ENCODE results near the gene PDIA2. TPM values are rescaled to one million over a fixed set of nuclear protein-coding genes. Genes with fewer than 3 reads are reported as not detected.

Gene PDIA2
- total and polyA plus RNA-seq, 10 of the 15 experiments (the other 5 are each of a cell fraction or from before 2014, with no cell fraction given), result 0.11 to 0.36 TPM; not detected in 8

GRCh38 chr16:243348-243747, 39.6 kb upstream of the PDIA2 start:
- ChIA-PET CTCF (interaction anchor here (1.8 kb wide), 1 partner anchor 8 kb away, joined by 6 read pairs; the partner anchor contains the start of gene FAM234A), SMC1A (ENCODE audit: uncharacterized antibody, unreplicated experiment) (interaction anchor here (1.1 kb wide), 2 partner anchors 10 to 14 kb away, joined by 3 to 5 read pairs; partner anchors contain the start of gene LUC7L), POLR2A (no interaction called here), RAD21 (ENCODE audit: unreplicated experiment) (interaction anchor here (1.0 kb wide), 1 partner anchor 8 kb away, joined by 4 read pairs; the partner anchor contains the start of gene FAM234A)
- peaks cover 23% of the 10 kb centered on the region for H3K4me1 ChIP-seq (ENCODE audit: control insufficient read depth, insufficient read depth, low read length)
- no peaks in the 10 kb centered on the region; a peak in 1 of 4 replicates for H3K36me3 ChIP-seq (ENCODE audit: control insufficient read depth in 2 of 2, insufficient read depth in 2 of 2, low read length in 1 of 2)
- no peaks in the 10 kb centered on the region; the same call in 1 of the 2 replicates for H3K79me2 ChIP-seq (ENCODE audit: control insufficient read depth, insufficient read depth, low read length)
- 100% methylated on average over 4 of the region's 4 CpGs for WGBS (ENCODE audit: insufficient coverage, insufficient replicate concordance, low lambda C conversion rate, missing lambda C conversion rate)
- H4K20me1 ChIP-seq (ENCODE audit: control insufficient read depth, insufficient read depth), result no peaks in the 10 kb centered on the region
- DNase-seq (ENCODE audit: low read depth, low spot score) (no peak), ATAC-seq (no peak), FAIRE-seq (no peak)
- no peak overlapping the region for H3K9ac ChIP-seq (ENCODE audit: control insufficient read depth, insufficient read depth, low read length)
- in situ Hi-C loops (cut with MboI) (no loop called here), intact Hi-C loops (cut with micrococcal nuclease; ENCODE audit: unreplicated experiment) (no loop called here)
- no peaks in the 10 kb centered on the region for H3K27me3 ChIP-seq (replicated peaks in 1 of 2; ENCODE audit: control insufficient read depth in 2 of 2, insufficient read depth in 2 of 2, low read length in 1 of 2)
- H2AFZ ChIP-seq (ENCODE audit: control insufficient read depth, low read depth, low read length), result no peak overlapping the region
- H3K4me3 ChIP-seq, result no peak overlapping the region
- no peak overlapping the region for H3K4me2 ChIP-seq (ENCODE audit: control insufficient read depth, insufficient read depth)
- no peak overlapping the region for H3K27ac ChIP-seq (ENCODE audit: control insufficient read depth, insufficient read depth)
- H3K9me3 ChIP-seq (replicated peaks; ENCODE audit: control insufficient read depth, insufficient read depth, low read length), result no peaks in the 10 kb centered on the region
- no TSS peak for BruUV-seq (replicated peaks)
- no peak for TF ChIP-seq KDM1A (IDR thresholded peaks at IDR 0.05; ENCODE audit: borderline replicate concordance)
- no peak for TF ChIP-seq STAT1 (conservative IDR thresholded peaks at IDR 0.05)
- TF ChIP-seq BCL3 (IDR thresholded peaks at IDR 0.05; ENCODE audit: borderline replicate concordance, insufficient read depth, low read depth, low read length, poor library complexity, severe bottlenecking), result peak; percentile 70
- no peak for TF ChIP-seq SMAD5 (IDR thresholded peaks at IDR 0.05; ENCODE audit: low read depth)
- TF ChIP-seq PBX3 (IDR thresholded peaks at IDR 0.05; ENCODE audit: insufficient replicate concordance, low read depth, low read length), result peak; percentile 7
